ENCODE measurements around the gene TRIM66. TPM values are rescaled to one million over a fixed set of nuclear protein-coding genes. Genes with fewer than 3 reads are reported as not detected.
A peak's percentile ranks its signal among the peaks of the same experiment; 100 is the strongest.

Gene TRIM66
- total and polyA plus RNA-seq, 2 of the 8 experiments (the other 6 are each of a cell fraction or from before 2014, with no cell fraction given): 3.1 to 3.5 TPM

DNA sequence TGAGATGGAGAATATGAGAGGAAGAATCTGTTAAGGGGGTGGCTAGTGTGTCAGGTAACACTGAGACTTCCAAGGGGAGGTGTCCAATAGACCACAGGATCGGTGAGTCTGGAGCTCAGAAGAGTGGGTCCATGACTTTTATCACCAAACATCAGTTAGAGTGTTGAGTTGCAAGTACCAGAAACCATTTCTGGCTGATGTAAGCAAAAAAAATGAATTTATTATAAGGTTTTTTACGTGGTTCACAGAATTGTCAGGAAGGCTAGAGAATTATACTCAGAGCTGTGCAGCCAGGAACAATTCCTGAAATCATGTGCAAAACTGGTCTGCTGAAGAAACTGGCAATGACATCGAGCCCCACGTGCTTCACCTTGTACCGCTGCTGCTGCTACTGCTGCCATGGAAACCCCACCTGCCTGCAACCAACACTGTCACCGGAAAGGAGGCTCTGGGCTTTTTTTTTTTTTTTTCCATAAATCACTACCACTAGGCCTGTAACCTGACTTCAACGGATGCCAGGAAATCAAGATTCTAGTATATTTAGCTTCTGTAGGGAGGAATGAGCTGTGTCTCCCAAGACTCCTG lies 71.8 kb downstream of the TRIM66 start (continued):
- TF ChIP-seq, protein P1, sequence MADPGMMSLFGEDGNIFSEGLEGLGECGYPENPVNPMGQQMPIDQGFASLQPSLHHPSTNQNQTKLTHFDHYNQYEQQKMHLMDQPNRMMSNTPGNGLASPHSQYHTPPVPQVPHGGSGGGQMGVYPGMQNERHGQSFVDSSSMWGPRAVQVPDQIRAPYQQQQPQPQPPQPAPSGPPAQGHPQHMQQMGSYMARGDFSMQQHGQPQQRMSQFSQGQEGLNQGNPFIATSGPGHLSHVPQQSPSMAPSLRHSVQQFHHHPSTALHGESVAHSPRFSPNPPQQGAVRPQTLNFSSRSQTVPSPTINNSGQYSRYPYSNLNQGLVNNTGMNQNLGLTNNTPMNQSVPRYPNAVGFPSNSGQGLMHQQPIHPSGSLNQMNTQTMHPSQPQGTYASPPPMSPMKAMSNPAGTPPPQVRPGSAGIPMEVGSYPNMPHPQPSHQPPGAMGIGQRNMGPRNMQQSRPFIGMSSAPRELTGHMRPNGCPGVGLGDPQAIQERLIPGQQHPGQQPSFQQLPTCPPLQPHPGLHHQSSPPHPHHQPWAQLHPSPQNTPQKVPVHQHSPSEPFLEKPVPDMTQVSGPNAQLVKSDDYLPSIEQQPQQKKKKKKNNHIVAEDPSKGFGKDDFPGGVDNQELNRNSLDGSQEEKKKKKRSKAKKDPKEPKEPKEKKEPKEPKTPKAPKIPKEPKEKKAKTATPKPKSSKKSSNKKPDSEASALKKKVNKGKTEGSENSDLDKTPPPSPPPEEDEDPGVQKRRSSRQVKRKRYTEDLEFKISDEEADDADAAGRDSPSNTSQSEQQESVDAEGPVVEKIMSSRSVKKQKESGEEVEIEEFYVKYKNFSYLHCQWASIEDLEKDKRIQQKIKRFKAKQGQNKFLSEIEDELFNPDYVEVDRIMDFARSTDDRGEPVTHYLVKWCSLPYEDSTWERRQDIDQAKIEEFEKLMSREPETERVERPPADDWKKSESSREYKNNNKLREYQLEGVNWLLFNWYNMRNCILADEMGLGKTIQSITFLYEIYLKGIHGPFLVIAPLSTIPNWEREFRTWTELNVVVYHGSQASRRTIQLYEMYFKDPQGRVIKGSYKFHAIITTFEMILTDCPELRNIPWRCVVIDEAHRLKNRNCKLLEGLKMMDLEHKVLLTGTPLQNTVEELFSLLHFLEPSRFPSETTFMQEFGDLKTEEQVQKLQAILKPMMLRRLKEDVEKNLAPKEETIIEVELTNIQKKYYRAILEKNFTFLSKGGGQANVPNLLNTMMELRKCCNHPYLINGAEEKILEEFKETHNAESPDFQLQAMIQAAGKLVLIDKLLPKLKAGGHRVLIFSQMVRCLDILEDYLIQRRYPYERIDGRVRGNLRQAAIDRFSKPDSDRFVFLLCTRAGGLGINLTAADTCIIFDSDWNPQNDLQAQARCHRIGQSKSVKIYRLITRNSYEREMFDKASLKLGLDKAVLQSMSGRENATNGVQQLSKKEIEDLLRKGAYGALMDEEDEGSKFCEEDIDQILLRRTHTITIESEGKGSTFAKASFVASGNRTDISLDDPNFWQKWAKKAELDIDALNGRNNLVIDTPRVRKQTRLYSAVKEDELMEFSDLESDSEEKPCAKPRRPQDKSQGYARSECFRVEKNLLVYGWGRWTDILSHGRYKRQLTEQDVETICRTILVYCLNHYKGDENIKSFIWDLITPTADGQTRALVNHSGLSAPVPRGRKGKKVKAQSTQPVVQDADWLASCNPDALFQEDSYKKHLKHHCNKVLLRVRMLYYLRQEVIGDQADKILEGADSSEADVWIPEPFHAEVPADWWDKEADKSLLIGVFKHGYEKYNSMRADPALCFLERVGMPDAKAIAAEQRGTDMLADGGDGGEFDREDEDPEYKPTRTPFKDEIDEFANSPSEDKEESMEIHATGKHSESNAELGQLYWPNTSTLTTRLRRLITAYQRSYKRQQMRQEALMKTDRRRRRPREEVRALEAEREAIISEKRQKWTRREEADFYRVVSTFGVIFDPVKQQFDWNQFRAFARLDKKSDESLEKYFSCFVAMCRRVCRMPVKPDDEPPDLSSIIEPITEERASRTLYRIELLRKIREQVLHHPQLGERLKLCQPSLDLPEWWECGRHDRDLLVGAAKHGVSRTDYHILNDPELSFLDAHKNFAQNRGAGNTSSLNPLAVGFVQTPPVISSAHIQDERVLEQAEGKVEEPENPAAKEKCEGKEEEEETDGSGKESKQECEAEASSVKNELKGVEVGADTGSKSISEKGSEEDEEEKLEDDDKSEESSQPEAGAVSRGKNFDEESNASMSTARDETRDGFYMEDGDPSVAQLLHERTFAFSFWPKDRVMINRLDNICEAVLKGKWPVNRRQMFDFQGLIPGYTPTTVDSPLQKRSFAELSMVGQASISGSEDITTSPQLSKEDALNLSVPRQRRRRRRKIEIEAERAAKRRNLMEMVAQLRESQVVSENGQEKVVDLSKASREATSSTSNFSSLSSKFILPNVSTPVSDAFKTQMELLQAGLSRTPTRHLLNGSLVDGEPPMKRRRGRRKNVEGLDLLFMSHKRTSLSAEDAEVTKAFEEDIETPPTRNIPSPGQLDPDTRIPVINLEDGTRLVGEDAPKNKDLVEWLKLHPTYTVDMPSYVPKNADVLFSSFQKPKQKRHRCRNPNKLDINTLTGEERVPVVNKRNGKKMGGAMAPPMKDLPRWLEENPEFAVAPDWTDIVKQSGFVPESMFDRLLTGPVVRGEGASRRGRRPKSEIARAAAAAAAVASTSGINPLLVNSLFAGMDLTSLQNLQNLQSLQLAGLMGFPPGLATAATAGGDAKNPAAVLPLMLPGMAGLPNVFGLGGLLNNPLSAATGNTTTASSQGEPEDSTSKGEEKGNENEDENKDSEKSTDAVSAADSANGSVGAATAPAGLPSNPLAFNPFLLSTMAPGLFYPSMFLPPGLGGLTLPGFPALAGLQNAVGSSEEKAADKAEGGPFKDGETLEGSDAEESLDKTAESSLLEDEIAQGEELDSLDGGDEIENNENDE (IDR thresholded peaks at IDR 0.05; ENCODE audit: insufficient replicate concordance, low read length): no peak
- TF ChIP-seq, protein P2, sequence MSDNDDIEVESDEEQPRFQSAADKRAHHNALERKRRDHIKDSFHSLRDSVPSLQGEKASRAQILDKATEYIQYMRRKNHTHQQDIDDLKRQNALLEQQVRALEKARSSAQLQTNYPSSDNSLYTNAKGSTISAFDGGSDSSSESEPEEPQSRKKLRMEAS (IDR thresholded peaks at IDR 0.05): peak; percentile 61
